Stimulated activated effector memory CD8-positive, alpha-beta T cell treated with anti-CD3 and anti-CD28 coated beads, Interleukin-12 subunit alpha, Interleukin-12 subunit beta, amount 100 ng/mL, for 72 hours (primary cell): ENCODE data around the gene SDHAF1.
"Not testable (repeated sequence)": the region's sequence is repeated elsewhere in the genome, so short reads cannot be mapped to it uniquely, and the experiment has no call there.

Experiments
- ATAC-seq: fragments of 150-1000 bp; cut with Tn5 transposase; 2 replicates; pipeline ENCODE4 v1.10.0; 2021
- DNase-seq, 2 donors: peaks; one replicate each; pipeline ENCODE4 v3.0.0; 2021 to 2022; ENCODE audit warnings: low spot score in 2 of 2
- H3K27ac Mint-ChIP-seq: one replicate; pipeline ENCODE4 v1.8.0; 2022; ENCODE audit warnings: mild to moderate bottlenecking, mixed read lengths
- H3K36me3 Mint-ChIP-seq: one replicate; pipeline ENCODE4 v1.8.0; 2022; ENCODE audit warnings: mild to moderate bottlenecking, mixed read lengths
- H3K4me1 Mint-ChIP-seq: one replicate; pipeline ENCODE4 v1.8.0; 2022; ENCODE audit warnings: mixed read lengths
- H3K4me3 Mint-ChIP-seq: one replicate; pipeline ENCODE4 v1.8.0; 2022; ENCODE audit warnings: mild to moderate bottlenecking, mixed read lengths
- H3K9me3 Mint-ChIP-seq: one replicate; pipeline ENCODE4 v1.8.0; 2022; ENCODE audit warnings: mixed read lengths

Gene SDHAF1

DNA sequence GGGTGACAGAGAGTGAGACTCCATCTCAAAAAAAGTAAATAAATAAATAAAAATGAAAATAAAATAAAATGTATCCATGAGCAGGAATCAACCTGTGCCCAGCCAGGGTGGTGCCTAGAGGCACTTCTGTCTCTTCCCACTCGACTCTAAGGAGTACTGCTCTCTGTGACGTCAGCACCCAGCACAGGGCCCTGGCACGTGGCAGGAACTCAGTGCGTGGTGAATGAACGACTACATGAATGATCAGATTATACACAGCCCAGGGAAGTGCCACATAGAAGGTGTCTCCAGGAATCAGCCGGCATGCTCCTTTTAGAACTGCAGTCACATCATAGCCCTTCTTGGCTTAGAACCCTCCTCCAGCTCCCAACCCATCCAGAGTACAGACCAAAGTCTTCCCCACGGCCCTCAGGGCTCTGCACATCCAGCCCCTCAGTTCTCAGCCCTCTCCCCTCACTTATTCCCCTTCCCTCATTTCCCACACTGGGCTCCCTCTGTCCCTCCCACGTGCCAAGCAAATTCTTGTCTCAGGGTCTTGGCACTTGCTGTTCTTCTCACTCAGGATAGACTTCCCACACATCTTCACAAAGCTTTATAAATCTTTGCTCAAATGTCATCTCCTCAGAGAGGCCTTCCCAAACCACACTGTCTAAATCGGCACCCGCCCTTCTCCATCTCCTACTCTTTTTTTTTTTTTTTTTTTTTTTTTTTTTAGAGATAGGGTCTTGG lies 33.5 kb downstream of the SDHAF1 start:
- Mint-ChIP-seq H3K4me1 (no peaks in the 10 kb centered on the region), H3K4me3 (no peak overlapping the region), H3K27ac (peak overlapping the region; percentile 62), H3K9me3 (no peaks in the 10 kb centered on the region), H3K36me3 (peaks cover 32% of the 10 kb centered on the region)
- ATAC-seq: no peak
- DNase-seq: no peak

DNA sequence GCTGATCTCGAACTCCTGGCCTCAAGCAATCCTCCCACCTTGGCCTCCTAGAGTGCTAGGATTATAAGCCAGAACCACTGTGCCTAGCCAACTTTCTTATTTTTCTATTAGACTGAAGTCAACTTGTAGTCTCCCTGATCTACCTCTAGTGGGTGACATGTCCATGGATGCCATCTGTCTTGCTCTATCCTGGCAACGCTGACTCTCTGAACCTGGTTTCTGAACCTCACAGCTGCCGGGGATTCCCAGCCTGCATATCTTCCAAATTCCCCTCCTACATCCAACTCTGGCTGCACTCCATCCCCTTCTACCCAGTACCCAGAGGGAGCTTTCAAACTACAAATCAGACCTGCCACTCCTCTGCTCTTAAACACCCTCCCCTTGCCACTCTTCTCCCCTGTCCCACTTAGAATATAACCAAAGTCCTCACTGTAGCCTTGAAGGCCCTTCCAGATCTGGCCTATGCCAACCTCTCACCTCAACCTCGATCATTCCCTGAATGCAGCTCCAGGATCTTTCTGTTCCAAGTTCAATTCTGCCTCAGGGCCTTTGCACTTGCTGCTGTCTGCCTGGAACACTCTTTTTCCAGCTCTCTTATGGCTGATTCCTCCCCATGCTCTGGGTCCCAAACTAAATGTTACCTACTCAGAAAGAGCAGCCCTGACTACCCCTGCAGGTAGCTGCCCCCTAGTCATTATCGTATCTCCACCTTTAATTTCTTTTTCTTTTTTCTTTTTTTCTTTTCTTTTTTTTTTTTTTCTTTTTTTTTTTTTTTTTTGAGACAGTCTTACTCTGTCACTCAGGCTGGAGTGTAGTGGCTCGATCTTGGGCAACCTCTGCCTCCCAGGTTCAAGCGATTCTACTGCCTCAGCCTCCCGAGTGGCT lies 35.5 kb downstream of the SDHAF1 start:
- Mint-ChIP-seq H3K4me1 (peaks cover 18% of the 10 kb centered on the region), H3K27ac (peak overlapping the region; percentile 46), H3K36me3 (peaks cover 30% of the 10 kb centered on the region), H3K9me3 (no peaks in the 10 kb centered on the region), H3K4me3 (no peak overlapping the region)
- DNase-seq (no peak), ATAC-seq (no peak)

DNA sequence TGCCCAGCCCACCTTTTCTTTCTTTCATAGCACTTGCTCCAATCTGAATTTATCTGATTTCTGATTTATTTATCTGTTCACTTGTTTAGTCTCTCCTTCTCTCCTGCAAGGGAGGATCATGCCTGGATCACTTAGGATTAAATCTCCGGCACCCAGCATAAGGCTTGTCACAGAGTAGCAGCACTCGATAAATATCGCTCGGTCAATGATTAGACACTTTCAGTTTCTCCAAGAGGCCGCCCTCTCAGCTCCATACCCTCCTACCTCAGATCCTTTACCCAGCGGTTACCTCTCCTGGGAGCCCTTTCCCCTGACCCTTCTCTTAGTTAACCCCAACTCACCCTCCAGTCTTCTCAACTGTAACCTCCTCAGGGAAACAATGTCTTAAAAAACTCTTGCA lies 36.3 kb downstream of the SDHAF1 start:
- ATAC-seq (no peak), DNase-seq (no peak)
- H3K27ac Mint-ChIP-seq: peak overlapping the region; percentile 1
- H3K36me3 Mint-ChIP-seq: peaks cover 30% of the 10 kb centered on the region
- no peaks in the 10 kb centered on the region for H3K9me3 Mint-ChIP-seq
- H3K4me1 Mint-ChIP-seq: peaks cover 23% of the 10 kb centered on the region
- H3K4me3 Mint-ChIP-seq: no peak overlapping the region

DNA sequence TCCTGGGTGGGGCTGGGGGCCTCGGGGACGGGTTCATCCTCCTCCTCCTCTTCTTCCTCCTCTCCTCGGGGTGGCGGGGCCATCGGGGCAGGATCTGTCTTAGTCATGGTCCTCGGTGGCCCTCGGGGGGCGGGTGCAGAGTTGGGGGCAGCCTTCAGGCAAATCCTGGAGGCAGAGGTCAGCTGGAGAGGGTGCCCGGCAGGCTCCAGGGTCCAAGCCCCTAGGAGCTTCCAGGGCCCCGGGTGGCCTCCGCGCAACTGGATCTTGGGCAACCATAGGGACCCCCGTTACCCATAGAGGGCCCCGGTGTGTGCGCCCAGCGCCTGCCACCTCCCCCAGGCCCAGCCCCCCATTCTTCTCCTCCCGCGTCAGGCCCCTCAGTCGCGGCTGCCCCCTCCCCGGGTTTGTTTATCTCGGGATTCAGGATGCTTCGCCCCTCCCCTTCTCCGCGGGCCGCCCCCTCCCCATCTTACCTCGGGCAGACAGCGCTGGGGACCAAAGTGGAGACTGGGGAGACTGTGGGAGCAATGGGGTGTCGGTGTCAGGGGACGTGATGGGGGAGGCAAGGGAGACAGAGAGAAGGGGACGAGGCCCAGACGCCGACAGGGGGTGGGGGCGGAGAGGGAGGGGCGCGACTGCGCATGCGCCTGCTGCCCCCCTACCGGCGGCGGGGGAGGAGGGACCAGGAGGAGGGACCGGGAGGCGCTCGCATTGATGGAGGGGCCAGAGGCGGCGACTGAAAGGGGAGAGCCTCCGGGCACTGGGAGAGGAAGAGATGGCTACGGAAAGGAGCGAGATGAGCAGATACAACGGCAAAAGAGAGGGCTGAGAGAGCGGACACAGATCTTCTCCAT lies 37.5 kb downstream of the SDHAF1 start, which contains the start of gene CLIP3:
CLIP3 (minus strand) TSS at position 623 of the 854 bp plus-strand sequence; CDS start at position 107, 516 bp downstream.
- Mint-ChIP-seq H3K36me3 (peaks cover 35% of the 10 kb centered on the region), H3K4me3 (peak within 1 kb of the TSS; percentile 48), H3K4me1 (peaks cover 33% of the 10 kb centered on the region), H3K27ac (peak within 1 kb of the TSS; percentile 34), H3K9me3 (no peaks in the 10 kb centered on the region)
- DNase-seq (no peak), ATAC-seq (peak; percentile 40)

DNA sequence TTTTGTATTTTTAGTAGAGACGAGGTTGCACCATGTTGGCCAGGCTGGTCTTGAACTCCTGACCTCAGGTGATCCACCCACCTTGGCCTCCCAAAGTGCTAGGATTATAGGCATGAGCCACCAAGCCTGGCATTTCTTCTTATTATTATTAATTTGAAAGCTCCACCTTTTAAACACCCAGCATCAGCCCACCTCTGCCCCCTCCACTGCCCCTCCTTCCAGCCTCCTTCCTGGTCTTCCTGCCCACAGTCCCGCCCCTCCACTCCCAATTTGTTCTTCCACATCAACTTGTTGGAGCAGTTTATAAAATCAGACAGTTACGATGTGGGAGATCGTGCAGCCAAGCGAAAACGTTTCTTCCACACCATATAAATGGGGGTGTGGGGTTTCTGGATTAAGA lies 45.5 kb downstream of the SDHAF1 start:
- no peak for ATAC-seq
- H3K27ac Mint-ChIP-seq: no peak overlapping the region

DNA sequence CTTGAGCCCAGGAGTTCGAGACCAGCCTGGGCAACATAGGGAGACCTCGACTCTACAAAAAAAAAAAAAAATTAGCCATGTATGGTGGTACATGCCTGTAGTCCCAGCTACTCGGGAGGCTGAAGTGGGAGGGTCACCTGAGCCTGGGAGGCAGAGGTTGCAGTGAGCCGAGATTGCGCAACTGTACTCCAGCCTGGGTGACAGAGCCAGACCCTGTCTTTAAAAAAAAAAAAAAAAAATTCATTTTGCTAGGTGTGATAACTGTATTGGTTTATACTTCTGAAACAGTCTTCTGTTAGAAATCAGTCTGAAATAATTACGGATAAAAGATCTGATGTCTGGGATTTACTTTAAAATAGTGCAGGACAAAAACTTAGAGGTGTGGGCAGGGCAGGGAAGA lies 46.1 kb downstream of the SDHAF1 start:
- not testable (repeated sequence) for DNase-seq, ATAC-seq, H3K4me1 Mint-ChIP-seq, H3K9me3 Mint-ChIP-seq, H3K4me3 Mint-ChIP-seq
- peak overlapping the region; percentile 34 for H3K27ac Mint-ChIP-seq
- H3K36me3 Mint-ChIP-seq: peaks cover 11% of the 10 kb centered on the region

More for the DNA sequence above, 45.5 kb downstream of the SDHAF1 start:
- H3K4me3 Mint-ChIP-seq: no peak overlapping the region
- H3K4me1 Mint-ChIP-seq: peaks cover 15% of the 10 kb centered on the region
- no peaks in the 10 kb centered on the region for H3K9me3 Mint-ChIP-seq
- no peak for DNase-seq
- peaks cover 11% of the 10 kb centered on the region for H3K36me3 Mint-ChIP-seq

DNA sequence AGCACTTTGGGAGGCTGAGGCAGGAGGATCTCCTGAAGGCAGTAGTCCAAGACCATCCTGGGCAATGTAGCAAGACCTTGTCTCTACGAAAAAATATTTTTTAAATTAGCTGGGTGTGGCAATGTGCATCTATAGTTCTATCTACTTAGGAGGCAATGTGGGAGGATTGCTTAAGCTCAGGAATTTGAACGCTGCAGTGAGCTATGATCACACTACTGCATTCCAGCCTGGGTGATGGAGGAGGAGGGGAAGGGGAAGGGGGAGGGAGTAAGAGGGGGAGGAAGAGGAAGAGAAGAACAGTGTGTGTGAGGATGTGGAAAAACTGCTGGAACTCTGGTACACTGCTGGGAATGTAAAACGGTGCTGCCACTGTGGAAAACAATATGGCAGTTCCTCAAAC lies 46.8 kb downstream of the SDHAF1 start:
- no peak overlapping the region for H3K4me3 Mint-ChIP-seq
- ATAC-seq (no peak), DNase-seq (no peak)
- H3K36me3 Mint-ChIP-seq: peaks cover 8% of the 10 kb centered on the region
- H3K27ac Mint-ChIP-seq: peak overlapping the region; percentile 34
- H3K4me1 Mint-ChIP-seq: peaks cover 6% of the 10 kb centered on the region
- no peaks in the 10 kb centered on the region for H3K9me3 Mint-ChIP-seq

DNA sequence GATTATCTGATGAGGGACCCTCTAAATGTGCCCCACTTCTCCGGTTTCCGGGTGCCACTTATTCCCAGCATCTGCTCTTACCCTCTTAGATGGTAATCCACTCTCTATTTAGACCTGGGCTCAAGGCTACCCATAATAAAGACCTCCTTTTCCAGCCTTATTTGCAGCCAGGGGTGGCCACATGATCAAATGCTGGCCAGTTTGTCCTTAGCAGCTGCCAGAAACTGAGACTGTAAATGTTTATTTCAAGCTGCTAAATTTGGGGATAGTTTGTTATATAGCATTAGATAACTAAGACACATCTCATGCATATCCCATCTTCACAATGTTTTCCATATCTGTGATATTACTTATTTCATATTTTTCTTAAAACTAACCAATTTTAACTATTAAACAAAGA lies 49.0 kb downstream of the SDHAF1 start:
- no peaks in the 10 kb centered on the region for H3K9me3 Mint-ChIP-seq
- H3K27ac Mint-ChIP-seq: no peak overlapping the region
- H3K4me1 Mint-ChIP-seq: no peaks in the 10 kb centered on the region
- DNase-seq: no peak
- no peak for ATAC-seq
- no peak overlapping the region for H3K4me3 Mint-ChIP-seq
- H3K36me3 Mint-ChIP-seq: peaks cover 7% of the 10 kb centered on the region
